H1 (cell line): ENCODE measurements around the gene DENND1A. TPM values are rescaled to one million over a fixed set of nuclear protein-coding genes. Genes with fewer than 3 reads are reported as not detected.

Experiments used
- CTCF ChIA-PET: fragments of 300-600 bp; sonication (Branson Sonifier 250); formaldehyde crosslinking; loops from one replicate; lab custom pipeline; 2021; ENCODE audit not compliant: partially characterized antibody; lab: Charles Lee
- POLR2A ChIA-PET: fragments of 300-600 bp; sonication (Branson Sonifier 250); formaldehyde crosslinking; loops from one replicate; lab custom pipeline; 2021; ENCODE audit warnings: inconsistent platforms; ENCODE audit not compliant: partially characterized antibody; lab: Charles Lee
- DNase-seq, 2 experiments: peaks; one replicate each; pipeline versions ENCODE4 v3.0.0 to v3.0.0-alpha.2; 2010 to 2022; ENCODE audit warnings: low spot score in 2 of 2, low read depth in 1 of 2, mixed read lengths in 1 of 2
- FAIRE-seq: peaks from 2 replicates; lab custom pipeline; 2011; peaks lifted over from hg19 to GRCh38; lab: Jason Lieb, UNC
- H2AFZ ChIP-seq: 2 replicates; pipeline ENCODE4 v1.8.1; 2012; ENCODE audit warnings: low read length, inconsistent platforms
- H2AK5ac ChIP-seq: 2 replicates; pipeline ENCODE4 v1.6.1; 2013; ENCODE audit warnings: low read depth, low read length
- H2BK120ac ChIP-seq: replicated peaks from 2 replicates; pipeline ENCODE3; 2013; ENCODE audit warnings: low read depth, low read length, inconsistent platforms
- H2BK12ac ChIP-seq: 2 replicates; pipeline ENCODE4 v1.6.1; 2013; ENCODE audit warnings: low read depth, low read length
- H2BK15ac ChIP-seq: 2 replicates; pipeline ENCODE4 v1.6.1; 2013; ENCODE audit warnings: low read length
- H2BK20ac ChIP-seq: 2 replicates; pipeline ENCODE4 v1.6.1; 2013; ENCODE audit warnings: low read length
- H2BK5ac ChIP-seq: 2 replicates; pipeline ENCODE4 v1.6.1; 2013; ENCODE audit warnings: low read depth, low read length
- H3K14ac ChIP-seq: 2 replicates; pipeline ENCODE4 v1.6.1; 2013; ENCODE audit warnings: inconsistent platforms; ENCODE audit not compliant: insufficient read length
- H3K18ac ChIP-seq: 2 replicates; pipeline ENCODE4 v1.6.1; 2013; ENCODE audit warnings: low read length; ENCODE audit errors: extremely low read depth
- H3K23ac ChIP-seq: 2 replicates; pipeline ENCODE4 v1.6.1; 2013; ENCODE audit warnings: inconsistent platforms; ENCODE audit not compliant: insufficient read length
- H3K23me2 ChIP-seq: 2 replicates; pipeline ENCODE4 v1.6.1; 2013; ENCODE audit warnings: low read depth, low read length
- H3K27ac ChIP-seq: 2 replicates; pipeline ENCODE4 v1.6.1; 2011; ENCODE audit warnings: low read depth, low read length, inconsistent platforms
- H3K27me3 ChIP-seq, 4 experiments: replicated peaks in 1 of 4; 1 replicate in 1 of 4; 2 replicates in 3 of 4; pipeline versions ENCODE4 v1.6.1 to v1.8.1; 2011 to 2013; ENCODE audit warnings: low read length in 3 of 4, mild to moderate bottlenecking in 3 of 4, inconsistent platforms in 2 of 4, mixed read lengths in 2 of 4, moderate library complexity in 1 of 4; ENCODE audit not compliant: control insufficient read depth in 3 of 4, insufficient read depth in 3 of 4; ENCODE audit errors: extremely low read depth in 1 of 4
- H3K36me3 ChIP-seq, 4 experiments: 2 replicates each; pipeline versions ENCODE4 v1.6.1 to v1.8.1; 2011 to 2013; ENCODE audit warnings: mild to moderate bottlenecking in 4 of 4, low read length in 3 of 4, moderate library complexity in 2 of 4, control low read depth in 1 of 4, inconsistent platforms in 1 of 4; ENCODE audit not compliant: insufficient read depth in 4 of 4, control insufficient read depth in 2 of 4
- H3K4ac ChIP-seq: replicated peaks from 2 replicates; pipeline ENCODE3; 2013; ENCODE audit warnings: low read length, low read depth, mixed read lengths, inconsistent platforms; ENCODE audit not compliant: insufficient read length
- H3K4me1 ChIP-seq, 4 experiments: replicated peaks in 1 of 4; 1 replicate in 1 of 4; 2 replicates in 3 of 4; pipeline versions ENCODE4 v1.6.1 to v1.8.1; 2011 to 2013; ENCODE audit warnings: low read length in 3 of 4, inconsistent platforms in 2 of 4, mixed read lengths in 1 of 4; ENCODE audit not compliant: insufficient read depth in 4 of 4, control insufficient read depth in 3 of 4
- H3K4me2 ChIP-seq, 2 experiments: 2 replicates each; pipeline versions ENCODE4 v1.6.1 to v1.8.1; 2011 to 2013; ENCODE audit warnings: low read depth in 2 of 2, low read length in 2 of 2, control low read depth in 1 of 2, inconsistent platforms in 1 of 2, mild to moderate bottlenecking in 1 of 2; ENCODE audit not compliant: insufficient read depth in 1 of 2
- H3K4me3 ChIP-seq, 4 experiments: fragments of 200-600, 300-600 bp in 1 of 4; sonication (generic), shearing (Covaris generic), sonication (Bioruptor Twin) in 1 of 4; 2 replicates each; pipeline versions ENCODE4 v1.5.1 to v1.8.1; 2011 to 2016; ENCODE audit warnings: low read length in 4 of 4, low read depth in 3 of 4, control low read depth in 2 of 4, inconsistent platforms in 2 of 4, mild to moderate bottlenecking in 2 of 4, mixed read lengths in 1 of 4, moderate library complexity in 1 of 4; ENCODE audit not compliant: insufficient read depth in 2 of 4; ENCODE audit errors: extremely low read depth in 1 of 4
- H3K56ac ChIP-seq: replicated peaks from 2 replicates; pipeline ENCODE3; 2013; ENCODE audit warnings: low read depth, mild to moderate bottlenecking, mixed read lengths, low read length, inconsistent platforms; ENCODE audit not compliant: insufficient read length
- H3K79me1 ChIP-seq: 2 replicates; pipeline ENCODE4 v1.6.1; 2013; ENCODE audit warnings: low read depth, low read length, control low read depth
- H3K79me2 ChIP-seq, 2 experiments: 2 replicates each; pipeline versions ENCODE4 v1.6.1 to v1.8.1; 2012 to 2013; ENCODE audit warnings: low read length in 2 of 2, mild to moderate bottlenecking in 2 of 2, inconsistent platforms in 1 of 2; ENCODE audit not compliant: insufficient read depth in 2 of 2, control insufficient read depth in 1 of 2
- H3K9ac ChIP-seq, 4 experiments: replicated peaks in 1 of 4; 1 replicate in 1 of 4; 2 replicates in 3 of 4; pipeline versions ENCODE4 v1.6.1 to v1.8.1; 2011 to 2013; ENCODE audit warnings: low read depth in 3 of 4, low read length in 3 of 4, control low read depth in 2 of 4, mild to moderate bottlenecking in 2 of 4, moderate library complexity in 2 of 4, inconsistent platforms in 1 of 4; ENCODE audit errors: extremely low read depth in 1 of 4
- H3K9me3 ChIP-seq, 2 experiments: 2 replicates each; pipeline versions ENCODE4 v1.6.1 to v1.8.1; 2012 to 2013; ENCODE audit warnings: mild to moderate bottlenecking in 2 of 2, moderate library complexity in 2 of 2, control low read depth in 1 of 2, inconsistent platforms in 1 of 2, low read depth in 1 of 2, low read length in 1 of 2, mixed read lengths in 1 of 2; ENCODE audit not compliant: insufficient read depth in 2 of 2
- H4K20me1 ChIP-seq, 2 experiments: replicated peaks in 1 of 2; 2 replicates each; pipeline versions ENCODE3 to v1.8.1; 2011 to 2013; ENCODE audit warnings: inconsistent platforms in 2 of 2, low read length in 2 of 2, mild to moderate bottlenecking in 1 of 2; ENCODE audit not compliant: insufficient read depth in 2 of 2, control insufficient read depth in 1 of 2
- H4K5ac ChIP-seq: 2 replicates; pipeline ENCODE4 v1.6.1; 2013; ENCODE audit warnings: low read length, low read depth, mixed read lengths, inconsistent platforms; ENCODE audit not compliant: insufficient read length
- H4K8ac ChIP-seq: 2 replicates; pipeline ENCODE4 v1.8.0; 2013; ENCODE audit warnings: mild to moderate bottlenecking, moderate library complexity, low read length, inconsistent platforms; ENCODE audit not compliant: insufficient read depth; ENCODE audit errors: extremely low read depth
- H4K91ac ChIP-seq: replicated peaks from 2 replicates; pipeline ENCODE3; 2013; ENCODE audit warnings: low read length, mixed read lengths, inconsistent platforms; ENCODE audit not compliant: insufficient read length
- ASH2L ChIP-seq: fragments of 200-600, 300-600 bp; sonication (generic); IDR thresholded peaks from one replicate; pipeline ENCODE4 v1.7.1; 2017; ENCODE audit warnings: low read length
- CBX8 ChIP-seq: fragments of 300-800, 300-1000 bp; sonication (generic); IDR thresholded peaks from 2 replicates; pipeline ENCODE4 v1.7.1; 2016; ENCODE audit warnings: low read depth, low read length, borderline replicate concordance
- CREB1 ChIP-seq: IDR thresholded peaks from 2 replicates; pipeline ENCODE4 v1.6.1; 2012; ENCODE audit warnings: inconsistent platforms
- CTBP2 ChIP-seq: IDR thresholded peaks from 2 replicates; pipeline ENCODE4 v1.7.0; 2011; ENCODE audit warnings: borderline replicate concordance, mild to moderate bottlenecking, moderate library complexity, mixed read lengths, low read length; ENCODE audit not compliant: insufficient read depth, insufficient read length
- EGR1 ChIP-seq: IDR thresholded peaks from 2 replicates; pipeline ENCODE4 v1.6.1; 2011; ENCODE audit warnings: low read depth, low read length, borderline replicate concordance
- EP300 ChIP-seq, 2 experiments: IDR thresholded peaks; 1 replicate in 1 of 2; 2 replicates in 1 of 2; pipeline ENCODE4 v1.6.1; 2011 to 2012; ENCODE audit warnings: low read depth in 2 of 2, low read length in 2 of 2, mild to moderate bottlenecking in 2 of 2, borderline replicate concordance in 1 of 2, inconsistent platforms in 1 of 2, moderate library complexity in 1 of 2
- FOSL1 ChIP-seq: IDR thresholded peaks from 2 replicates; pipeline ENCODE4 v1.6.1; 2011; ENCODE audit warnings: mild to moderate bottlenecking, low read depth, low read length, moderate library complexity; ENCODE audit not compliant: insufficient read depth
- JUND ChIP-seq: IDR thresholded peaks from 2 replicates; pipeline ENCODE4 v1.6.1; 2011; ENCODE audit warnings: mild to moderate bottlenecking, improper control_type of control experiment, low read length
- NANOG ChIP-seq: IDR thresholded peaks from 2 replicates; pipeline ENCODE4 v1.6.1; 2011; ENCODE audit warnings: low read length, low read depth, mild to moderate bottlenecking, inconsistent platforms; ENCODE audit not compliant: insufficient read depth, poor library complexity, severe bottlenecking
- NRF1 ChIP-seq: IDR thresholded peaks from 2 replicates; pipeline ENCODE4 v1.6.1; 2011; ENCODE audit warnings: mild to moderate bottlenecking, low read depth, low read length, improper control_type of control experiment
- RBBP5 ChIP-seq: IDR thresholded peaks from 2 replicates; pipeline ENCODE4 v1.7.1; 2012; ENCODE audit warnings: low read depth, mild to moderate bottlenecking, inconsistent platforms, low read length, moderate library complexity, borderline replicate concordance
- SAP30 ChIP-seq: fragments of 300-600 bp; sonication (generic); IDR thresholded peaks from 2 replicates; pipeline ENCODE4 v1.7.1; 2012; ENCODE audit warnings: low read length, moderate library complexity, mild to moderate bottlenecking, inconsistent platforms; ENCODE audit not compliant: insufficient read depth, insufficient replicate concordance
- SP2 ChIP-seq: IDR thresholded peaks from 2 replicates; pipeline ENCODE4 v1.6.1; 2012; ENCODE audit warnings: mild to moderate bottlenecking, low read length, inconsistent platforms
- TAF1 ChIP-seq: IDR thresholded peaks from 2 replicates; pipeline ENCODE4 v1.6.1; 2011; ENCODE audit warnings: mild to moderate bottlenecking, low read depth, low read length
- WGBS, 2 experiments: shearing (Covaris generic) in 1 of 2; methylation state at CpG; one replicate each; pipeline versions ENCODE4 v1.1.6 to v1.1.7; 2013 to 2015; ENCODE audit warnings: low lambda C conversion rate in 2 of 2, mixed read lengths in 2 of 2, inconsistent platforms in 1 of 2, low coverage in 1 of 2, missing lambda C conversion rate in 1 of 2; ENCODE audit not compliant: insufficient replicate concordance in 2 of 2, insufficient coverage in 1 of 2, insufficient read length in 1 of 2; ENCODE audit errors: extremely low coverage in 1 of 2, missing lambda C conversion rate in 1 of 2; 5-methylcytosine and 5-hydroxymethylcytosine counted together
- polyA plus RNA-seq, 7 experiments: library from polyadenylated mRNA; depleted of rRNA in 3 of 7; stranded (reverse) in 5 of 7; unstranded in 2 of 7; fragments of >200 nt in 5 of 7; fragments of 200-250 nt in 2 of 7; gene quantifications; 1 replicate in 5 of 7; 2 replicates in 1 of 7; 4 replicates in 1 of 7; pipeline versions ENCODE4 v1.2.1 to v1.2.3, GENCODE V29; 2011 to 2013; ENCODE audit warnings: missing spikeins in 2 of 7, mixed read lengths in 2 of 7
- total RNA-seq: library from RNA; stranded (reverse); fragmentation: NEBNext Ultra II Directional; extraction: Animal tissue kit (Norgen Biotek cat#: 25700); gene quantifications from 2 replicates; pipeline ENCODE4 v1.2.1, GENCODE V29; 2021

DENND1A gene
- total and polyA plus RNA-seq, 2 of the 8 experiments (the other 6 are each of a cell fraction or from before 2014, with no cell fraction given): 24.1 to 26.4 TPM

- H3K23me2 ChIP-seq: no peaks in the 10 kb centered on the region
- CTCF ChIA-PET: interaction anchor here (1.4 to 1.8 kb wide), 2 partner anchors 12 to 13 kb away, joined by 3 to 5 read pairs; no protein-coding TSS in a partner anchor
- no peak overlapping the region for H3K9ac ChIP-seq
- H4K20me1 ChIP-seq: no peaks in the 10 kb centered on the region
- peaks cover 12 to 18% of the 10 kb centered on the region in 2 experiments for H3K9me3 ChIP-seq
- H3K79me1 ChIP-seq: no peaks in the 10 kb centered on the region
- no peak for FAIRE-seq
- H2AFZ ChIP-seq: no peak overlapping the region
- H3K79me2 ChIP-seq: peaks cover 0 to 2% of the 10 kb centered on the region in 2 experiments; a peak in 1 of 4 replicates
- no peak overlapping the region for H3K4me2 ChIP-seq
- no peak overlapping the region for H2BK12ac ChIP-seq
- WGBS, 2 experiments: 90% methylated on average over 1 of the region's 1 CpG; no CpG with 5 or more reads in 1 of the 2 experiments
- TF ChIP-seq RBBP5 (no peak), NANOG (no peak), SAP30 (no peak), NRF1 (no peak), ASH2L (no peak), TAF1 (no peak), CTBP2 (no peak), EP300 (IDR thresholded peaks at IDR 0.05; ENCODE audit: borderline replicate concordance in 1 of 2, low read depth in 2 of 2, low read length in 2 of 2) (no peak), FOSL1 (no peak), EGR1 (no peak), JUND (no peak), SP2 (no peak), CREB1 (no peak), CBX8 (no peak)
- TF ChIP-seq, all 59 proteins: peak for 0
- Histone ChIP-seq H2BK5ac (no peak overlapping the region), H2BK120ac (no peak overlapping the region), H3K56ac (no peak overlapping the region), H3K4ac (no peak overlapping the region), H2BK20ac (no peak overlapping the region), H3K27me3 (no peaks in the 10 kb centered on the region), H3K23ac (no peak overlapping the region), H4K91ac (no peak overlapping the region), H4K5ac (no peak overlapping the region), H3K4me1 (peaks cover 0 to 5% (median 0%) of the 10 kb centered on the region in 4 experiments; a peak in 1 of 7 replicates), H3K4me3 (no peak overlapping the region), H3K36me3 (peaks cover 0 to 13% (median 0%) of the 10 kb centered on the region in 4 experiments; a peak in 3 of 8 replicates), H3K18ac (no peak overlapping the region), H2BK15ac (no peak overlapping the region), H3K14ac (no peak overlapping the region), H4K8ac (no peak overlapping the region), H2AK5ac (no peak overlapping the region), H3K27ac (no peak overlapping the region)
- POLR2A ChIA-PET: no interaction called here
- no peak for DNase-seq
Measured at GRCh38 chr9:123727332-123727731, 202.6 kb downstream of the DENND1A start.
